ENCODE measurements around the gene SLC1A1. TPM values are rescaled to one million over a fixed set of nuclear protein-coding genes. Genes with fewer than 3 reads are reported as not detected.

SLC1A1 gene
- total and polyA plus RNA-seq, 7 donors, result 3.3 to 7.5 (median 5.2) TPM

DNA sequence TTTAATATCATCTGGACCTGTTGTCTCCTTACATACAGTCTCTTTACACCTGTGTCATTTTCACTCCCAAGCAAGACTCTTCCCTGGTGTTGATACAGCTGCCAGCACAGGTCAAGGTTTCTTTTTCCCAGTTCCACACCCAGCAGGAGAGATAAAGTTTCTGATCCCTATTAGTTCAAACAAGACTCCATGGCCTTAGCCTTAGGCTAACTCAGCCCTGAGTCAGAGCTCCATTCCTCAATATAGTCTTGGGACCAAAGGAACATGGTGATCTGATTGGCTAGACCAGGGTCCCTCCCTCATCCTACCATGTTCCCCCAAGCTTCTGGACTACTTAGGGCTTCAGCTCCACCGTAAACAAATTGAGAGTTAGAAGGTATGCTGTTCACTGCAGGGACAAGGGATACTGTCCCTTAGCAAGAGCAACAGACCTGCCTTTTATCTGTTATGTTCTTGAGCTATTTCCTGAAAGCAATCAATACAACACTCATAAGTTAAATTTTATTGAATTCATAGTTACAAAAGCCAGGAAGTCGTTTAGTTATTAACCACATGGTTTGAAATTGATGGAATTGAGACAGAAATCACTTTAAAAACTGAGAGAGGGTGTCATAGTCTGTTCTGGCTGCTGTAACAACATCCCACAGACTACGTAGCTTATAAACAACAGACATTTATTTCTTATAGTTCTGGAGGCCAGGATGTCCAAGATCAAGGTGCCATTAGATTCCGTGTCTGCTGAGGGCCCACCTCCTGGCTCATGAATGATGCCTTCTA lies 20.5 kb downstream of the SLC1A1 start:
- no peak for TF ChIP-seq EP300 (IDR thresholded peaks at IDR 0.05)
- no peak for TF ChIP-seq POLR2A (IDR thresholded peaks at IDR 0.05)
- no peak for TF ChIP-seq POLR2AphosphoS5 (IDR thresholded peaks at IDR 0.05)
- TF ChIP-seq, protein P1, sequence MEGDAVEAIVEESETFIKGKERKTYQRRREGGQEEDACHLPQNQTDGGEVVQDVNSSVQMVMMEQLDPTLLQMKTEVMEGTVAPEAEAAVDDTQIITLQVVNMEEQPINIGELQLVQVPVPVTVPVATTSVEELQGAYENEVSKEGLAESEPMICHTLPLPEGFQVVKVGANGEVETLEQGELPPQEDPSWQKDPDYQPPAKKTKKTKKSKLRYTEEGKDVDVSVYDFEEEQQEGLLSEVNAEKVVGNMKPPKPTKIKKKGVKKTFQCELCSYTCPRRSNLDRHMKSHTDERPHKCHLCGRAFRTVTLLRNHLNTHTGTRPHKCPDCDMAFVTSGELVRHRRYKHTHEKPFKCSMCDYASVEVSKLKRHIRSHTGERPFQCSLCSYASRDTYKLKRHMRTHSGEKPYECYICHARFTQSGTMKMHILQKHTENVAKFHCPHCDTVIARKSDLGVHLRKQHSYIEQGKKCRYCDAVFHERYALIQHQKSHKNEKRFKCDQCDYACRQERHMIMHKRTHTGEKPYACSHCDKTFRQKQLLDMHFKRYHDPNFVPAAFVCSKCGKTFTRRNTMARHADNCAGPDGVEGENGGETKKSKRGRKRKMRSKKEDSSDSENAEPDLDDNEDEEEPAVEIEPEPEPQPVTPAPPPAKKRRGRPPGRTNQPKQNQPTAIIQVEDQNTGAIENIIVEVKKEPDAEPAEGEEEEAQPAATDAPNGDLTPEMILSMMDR (IDR thresholded peaks at IDR 0.05), result no peak
- Histone ChIP-seq H3K27me3 (no peaks in the 10 kb centered on the region), H3K4me1 (peaks cover 0 to 20% (median 9%) of the 10 kb centered on the region in 4 donors), H3K36me3 (no peaks in the 10 kb centered on the region), H3K9me3 (no peaks in the 10 kb centered on the region), H3K27ac (no peak overlapping the region), H3K4me3 (no peak overlapping the region)
- no peak for DNase-seq
- WGBS, 2 donors, result 58 to 83% methylated on average over 4 of the region's 4 CpGs
- intact Hi-C loops (cut with DNase I), result no loop called here

DNA sequence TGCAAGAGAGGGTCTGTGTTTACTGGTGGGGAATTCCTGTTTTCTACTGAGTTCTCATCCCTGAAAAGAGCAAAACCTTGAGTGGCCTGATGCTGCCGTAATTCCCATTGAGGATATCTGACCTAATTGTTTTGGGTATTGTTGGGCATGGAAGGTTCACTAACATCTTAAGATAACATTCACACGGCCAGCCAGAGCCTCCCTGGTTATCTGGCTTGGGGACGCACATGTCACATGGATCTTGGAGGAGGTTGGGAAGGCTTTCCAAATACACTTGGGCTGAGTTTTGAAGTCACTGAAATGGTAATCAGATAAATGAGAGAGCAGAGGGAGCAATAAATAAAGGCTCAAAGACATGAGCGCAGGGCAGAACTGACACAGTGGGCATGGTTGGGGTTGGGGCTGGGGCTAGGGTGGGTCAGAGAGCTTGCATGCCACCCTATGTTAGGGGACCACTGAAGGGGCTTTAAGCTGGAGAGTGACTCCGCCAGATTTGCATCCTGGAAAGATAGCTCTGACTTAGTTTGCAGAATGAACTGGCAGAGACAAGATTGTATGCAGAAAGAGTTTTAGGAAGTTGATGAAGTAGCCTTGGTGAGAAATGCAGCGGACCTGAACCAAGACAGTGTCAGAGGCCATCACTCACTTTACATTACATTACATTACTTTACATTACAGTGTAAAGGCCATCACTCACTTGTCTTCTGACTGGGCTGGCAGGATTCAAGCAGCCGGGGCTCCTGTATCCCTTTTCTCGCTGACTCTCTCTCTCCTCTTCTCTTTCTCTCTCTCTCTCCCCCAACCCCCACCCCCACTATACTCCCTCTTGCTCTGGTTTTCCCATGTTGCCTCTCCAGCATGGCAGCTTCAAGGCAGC lies 24.2 kb downstream of the SLC1A1 start:
- no peaks in the 10 kb centered on the region for H3K36me3 ChIP-seq
- 85 to 93% methylated on average over 8 of the region's 8 CpGs for WGBS, 2 donors
- no peaks in the 10 kb centered on the region for H3K27me3 ChIP-seq
- TF ChIP-seq, protein P1 (IDR thresholded peaks at IDR 0.05), result no peak
- TF ChIP-seq EP300 (IDR thresholded peaks at IDR 0.05) (no peak), POLR2A (IDR thresholded peaks at IDR 0.05) (no peak), POLR2AphosphoS5 (IDR thresholded peaks at IDR 0.05) (no peak)
- peak overlapping the region in 1 of 4 donors; percentile 75 for H3K27ac ChIP-seq
- intact Hi-C loops (cut with DNase I), result no loop called here
- no peak overlapping the region for H3K4me3 ChIP-seq
- no peaks in the 10 kb centered on the region for H3K9me3 ChIP-seq
- H3K4me1 ChIP-seq, result peaks cover 0 to 18% (median 2%) of the 10 kb centered on the region in 4 donors
- no peak for DNase-seq

DNA sequence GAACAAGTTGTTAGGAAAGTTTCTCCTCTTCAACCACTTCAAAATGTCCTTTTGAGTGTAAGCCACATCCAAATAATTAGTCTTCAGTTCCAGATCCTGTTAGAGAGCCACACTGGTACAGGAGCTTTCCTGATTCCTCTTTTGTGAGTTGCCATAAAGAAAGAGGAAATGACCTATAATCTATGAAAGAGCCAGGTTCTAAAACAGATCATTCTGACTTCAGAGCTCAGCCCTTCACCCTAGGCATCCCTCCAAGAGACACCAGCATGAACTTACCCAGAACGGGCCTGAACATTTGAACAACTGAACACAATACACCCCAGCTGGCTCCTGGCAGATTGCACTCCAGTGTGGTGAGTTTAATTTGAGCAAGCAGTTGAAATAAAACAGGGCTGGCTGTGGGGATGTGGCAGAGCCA lies 25.7 kb downstream of the SLC1A1 start:
- 46 to 75% methylated on average over 1 of the region's 1 CpG for WGBS, 2 donors

DNA sequence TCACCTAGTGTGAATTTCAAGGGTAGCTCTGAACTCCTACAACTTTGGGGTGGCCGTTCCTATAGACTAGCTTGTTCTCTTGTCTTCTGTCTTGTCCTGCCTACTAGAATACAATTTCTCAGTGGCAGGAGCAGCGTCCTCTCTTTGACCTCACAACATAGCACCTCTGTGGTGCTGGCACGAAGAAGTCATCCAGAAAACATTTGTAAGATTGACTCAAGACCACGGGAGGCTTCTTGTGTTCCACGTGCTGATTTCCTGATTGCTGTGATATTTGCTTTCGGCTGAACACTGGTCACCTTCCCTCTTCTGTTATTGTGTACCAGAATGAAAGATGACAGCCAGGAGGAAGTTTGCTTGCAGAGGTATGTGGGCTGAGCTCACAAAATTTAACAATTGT lies 27.0 kb downstream of the SLC1A1 start:
- WGBS, 2 donors, result 67 to 75% methylated on average over 6 of the region's 6 CpGs
- Histone ChIP-seq H3K27ac (peak overlapping the region in 2 of 4 donors; percentile 73 to 75), H3K36me3 (no peaks in the 10 kb centered on the region), H3K9me3 (no peaks in the 10 kb centered on the region), H3K27me3 (no peaks in the 10 kb centered on the region), H3K4me3 (no peak overlapping the region), H3K4me1 (peaks cover 0 to 15% (median 0%) of the 10 kb centered on the region in 4 donors)
- intact Hi-C loops (cut with DNase I), result no loop called here
- no peak for TF ChIP-seq POLR2A (IDR thresholded peaks at IDR 0.05)
- TF ChIP-seq, protein P1 (IDR thresholded peaks at IDR 0.05), result no peak
- no peak for TF ChIP-seq POLR2AphosphoS5 (IDR thresholded peaks at IDR 0.05)
- no peak for TF ChIP-seq EP300 (IDR thresholded peaks at IDR 0.05)
- no peak for DNase-seq

More for the DNA sequence above, 25.7 kb downstream of the SLC1A1 start:
- intact Hi-C loops (cut with DNase I), result no loop called here
- Histone ChIP-seq H3K9me3 (no peaks in the 10 kb centered on the region), H3K4me1 (peaks cover 0 to 15% (median 0%) of the 10 kb centered on the region in 4 donors), H3K4me3 (no peak overlapping the region), H3K27ac (peak overlapping the region in 3 of 4 donors; percentile 38 to 75 (median 73)), H3K36me3 (no peaks in the 10 kb centered on the region), H3K27me3 (no peaks in the 10 kb centered on the region)
- TF ChIP-seq POLR2A (IDR thresholded peaks at IDR 0.05), result no peak
- TF ChIP-seq, protein P1 (IDR thresholded peaks at IDR 0.05), result no peak
- TF ChIP-seq EP300 (IDR thresholded peaks at IDR 0.05), result peak in 1 of 4 donors; percentile 10
- peak; percentile 56 to 77 (median 74) for TF ChIP-seq POLR2AphosphoS5 (IDR thresholded peaks at IDR 0.05)
- peak; percentile 83 for DNase-seq

All from sigmoid colon (tissue), 7 donors.